Neural cell (in vitro differentiated cells): ENCODE measurements around the gene DDX54. TPM values are rescaled to one million over a fixed set of nuclear protein-coding genes. Genes with fewer than 3 reads are reported as not detected.

Experiments
- H2AFZ ChIP-seq: fragments of 200-600, 300-800 bp; sonication (generic), shearing (Covaris generic); 2 replicates; pipeline ENCODE4 v1.6.0; 2014; ENCODE audit warnings: low read depth, mild to moderate bottlenecking, antibody characterized with exemption, low read length, moderate library complexity
- H3F3A ChIP-seq: fragments of 200-600 bp; shearing (Covaris generic); 2 replicates; pipeline ENCODE4 v1.6.1; 2016; ENCODE audit warnings: mild to moderate bottlenecking, moderate library complexity, mixed read lengths, antibody characterized with exemption, low read length; ENCODE audit not compliant: insufficient read depth, poor library complexity, severe bottlenecking
- H3K27ac ChIP-seq: fragments of 200-600, 300-800 bp; sonication (generic), shearing (Covaris generic); 2 replicates; pipeline ENCODE4 v1.5.1; 2014; ENCODE audit warnings: mild to moderate bottlenecking, low read length, moderate library complexity
- H3K27me3 ChIP-seq: fragments of 300-800, 200-600 bp; sonication (generic), shearing (Covaris generic); 2 replicates; pipeline ENCODE4 v1.6.0; 2014; ENCODE audit warnings: mild to moderate bottlenecking, low read depth, low read length, moderate library complexity; ENCODE audit not compliant: insufficient read depth
- H3K36me3 ChIP-seq: fragments of 300-800, 200-600 bp; sonication (generic), shearing (Covaris generic); 2 replicates; pipeline ENCODE4 v1.5.1; 2014; ENCODE audit warnings: mild to moderate bottlenecking, antibody characterized with exemption, low read length, moderate library complexity; ENCODE audit not compliant: insufficient read depth
- H3K4me2 ChIP-seq: fragments of 300-800, 200-600 bp; sonication (generic), shearing (Covaris generic); 2 replicates; pipeline ENCODE4 v1.6.0; 2014; ENCODE audit warnings: mild to moderate bottlenecking, low read length
- H3K4me3 ChIP-seq: fragments of 300-800, 200-600 bp; sonication (generic), shearing (Covaris generic); 2 replicates; pipeline ENCODE4 v1.5.1; 2014; ENCODE audit warnings: mild to moderate bottlenecking, low read length, moderate library complexity
- H3K79me2 ChIP-seq: fragments of 200-600 bp; shearing (Covaris generic); replicated peaks from 2 replicates; pipeline ENCODE4 v1.6.0; 2014; ENCODE audit warnings: mild to moderate bottlenecking, low read length, moderate library complexity; ENCODE audit not compliant: insufficient read depth
- H3K9ac ChIP-seq: fragments of 300-800, 200-600 bp; sonication (generic), shearing (Covaris generic); 2 replicates; pipeline ENCODE4 v1.6.1; 2016; ENCODE audit warnings: mild to moderate bottlenecking, low read length, mixed read lengths
- H3K9me2 ChIP-seq: fragments of 200-600 bp; shearing (Covaris generic); 2 replicates; pipeline ENCODE4 v1.6.1; 2016; ENCODE audit warnings: mild to moderate bottlenecking, low read length, mixed read lengths; ENCODE audit not compliant: insufficient read depth
- H3K9me3 ChIP-seq: fragments of 200-600, 300-800 bp; sonication (generic), shearing (Covaris generic); 2 replicates; pipeline ENCODE4 v1.6.1; 2016; ENCODE audit warnings: mild to moderate bottlenecking, mixed run types, low read length, moderate library complexity, mixed read lengths
- H4K20me1 ChIP-seq: fragments of 200-600 bp; shearing (Covaris generic); 2 replicates; pipeline ENCODE4 v1.6.1; 2016; ENCODE audit warnings: mild to moderate bottlenecking, mixed run types; ENCODE audit not compliant: insufficient read depth
- EP300 ChIP-seq: fragments of 450-650 bp; conservative IDR thresholded peaks from 2 replicates; pipeline ENCODE4 v1.6.1; 2014; ENCODE audit warnings: antibody characterized with exemption, mild to moderate bottlenecking, moderate library complexity; ENCODE audit not compliant: poor library complexity, severe bottlenecking
- EZH2 ChIP-seq: fragments of 200-600, 300-800 bp; shearing (Covaris generic), sonication (generic); IDR thresholded peaks from 2 replicates; pipeline ENCODE4 v1.6.1; 2014; ENCODE audit warnings: antibody characterized with exemption, low read length, borderline replicate concordance, mild to moderate bottlenecking; ENCODE audit not compliant: insufficient read depth, poor library complexity, severe bottlenecking
- MXI1 ChIP-seq: fragments of 450-650 bp; conservative IDR thresholded peaks from 2 replicates; pipeline ENCODE4 v1.6.1; 2014; ENCODE audit warnings: antibody characterized with exemption, mild to moderate bottlenecking; ENCODE audit not compliant: poor library complexity, severe bottlenecking
- POLR2AphosphoS5 ChIP-seq: IDR thresholded peaks from 2 replicates; pipeline ENCODE4 v1.6.1; 2012
- RAD21 ChIP-seq: fragments of 450-650 bp; conservative IDR thresholded peaks from 2 replicates; pipeline ENCODE4 v1.6.1; 2014; ENCODE audit warnings: antibody characterized with exemption, mild to moderate bottlenecking, moderate library complexity
- SMC3 ChIP-seq: fragments of 450-650 bp; conservative IDR thresholded peaks from 2 replicates; pipeline ENCODE4 v1.6.1; 2014; ENCODE audit warnings: antibody characterized with exemption, mild to moderate bottlenecking, moderate library complexity; ENCODE audit not compliant: poor library complexity
- TAF1 ChIP-seq: IDR thresholded peaks from 2 replicates; pipeline ENCODE4 v1.6.1; 2012; ENCODE audit warnings: low read depth
- polyA plus RNA-seq: library from polyadenylated mRNA; depleted of rRNA; stranded (reverse); fragments of >200 nt; gene quantifications from 2 replicates; pipeline ENCODE4 v1.2.3, GENCODE V29; 2014
- TF ChIP-seq, protein P1 (sequence below): IDR thresholded peaks from 2 replicates; pipeline ENCODE4 v1.6.1; 2012; ENCODE audit warnings: borderline replicate concordance
- TF ChIP-seq, protein P2 (sequence below): fragments of 450-650 bp; IDR thresholded peaks from 2 replicates; pipeline ENCODE4 v1.5.1; 2014; ENCODE audit warnings: antibody characterized with exemption, mild to moderate bottlenecking, moderate library complexity; ENCODE audit not compliant: poor library complexity, severe bottlenecking

Gene DDX54
- polyA plus RNA-seq, 1 donor from 2014 or later, result 63.3 TPM

DNA sequence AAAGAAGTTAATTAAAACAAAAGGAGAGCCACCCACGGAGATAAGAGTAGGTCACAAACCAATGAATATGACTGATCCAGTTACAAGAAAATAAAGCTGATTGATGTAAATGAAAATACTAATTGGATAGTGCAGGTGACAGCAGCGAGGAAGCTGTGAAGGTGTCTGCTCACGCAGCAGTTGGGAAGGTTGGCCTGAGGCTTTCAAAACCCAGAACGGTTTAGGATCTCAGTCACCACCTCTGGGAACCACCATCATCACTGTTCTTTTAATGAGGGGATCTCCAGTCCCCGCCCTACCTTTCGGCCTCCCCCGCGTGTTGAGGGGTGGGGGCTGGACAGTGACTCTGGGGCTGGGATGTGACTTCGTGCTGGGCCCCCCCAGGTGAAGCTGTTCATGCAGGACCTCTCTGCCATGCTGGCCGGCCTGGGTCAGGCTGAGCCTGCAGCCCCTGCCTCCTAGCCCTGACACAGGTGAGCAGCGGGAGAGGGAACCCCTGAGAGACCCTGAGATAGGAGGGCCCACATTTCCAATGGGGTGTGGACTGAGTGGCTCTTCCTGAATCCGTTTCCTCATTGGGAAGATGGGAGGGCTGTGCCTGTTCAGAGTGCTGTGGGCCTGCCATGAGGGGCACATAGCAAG is 27.9 kb downstream of the DDX54 start:
- no peaks in the 10 kb centered on the region for H4K20me1 ChIP-seq
- no peaks in the 10 kb centered on the region for H3K79me2 ChIP-seq

DNA sequence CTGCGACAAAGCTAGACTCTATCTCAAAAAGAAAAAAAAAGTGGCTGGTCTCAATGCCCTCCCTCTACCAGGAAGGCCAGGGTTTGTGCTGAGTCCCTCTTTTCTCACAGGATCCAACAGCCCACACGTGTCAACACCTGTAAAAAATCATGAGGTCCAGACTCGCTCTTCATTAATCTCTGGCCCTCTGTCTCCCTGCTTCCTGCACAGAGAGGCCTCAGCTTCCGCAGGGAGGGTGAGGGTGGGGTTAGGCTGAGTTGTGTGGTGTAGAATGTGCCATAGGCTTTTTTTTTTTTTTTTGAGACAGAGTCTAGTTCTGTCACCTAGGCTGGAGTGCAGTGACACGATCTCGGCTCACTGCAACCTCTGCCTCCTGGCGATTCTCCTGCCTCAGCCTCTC is 29.6 kb downstream of the DDX54 start:
- TF ChIP-seq RAD21 (no peak), EZH2 (no peak), MXI1 (no peak), EP300 (no peak), POLR2AphosphoS5 (no peak), SMC3 (no peak), TAF1 (no peak)
- TF ChIP-seq, protein P1, sequence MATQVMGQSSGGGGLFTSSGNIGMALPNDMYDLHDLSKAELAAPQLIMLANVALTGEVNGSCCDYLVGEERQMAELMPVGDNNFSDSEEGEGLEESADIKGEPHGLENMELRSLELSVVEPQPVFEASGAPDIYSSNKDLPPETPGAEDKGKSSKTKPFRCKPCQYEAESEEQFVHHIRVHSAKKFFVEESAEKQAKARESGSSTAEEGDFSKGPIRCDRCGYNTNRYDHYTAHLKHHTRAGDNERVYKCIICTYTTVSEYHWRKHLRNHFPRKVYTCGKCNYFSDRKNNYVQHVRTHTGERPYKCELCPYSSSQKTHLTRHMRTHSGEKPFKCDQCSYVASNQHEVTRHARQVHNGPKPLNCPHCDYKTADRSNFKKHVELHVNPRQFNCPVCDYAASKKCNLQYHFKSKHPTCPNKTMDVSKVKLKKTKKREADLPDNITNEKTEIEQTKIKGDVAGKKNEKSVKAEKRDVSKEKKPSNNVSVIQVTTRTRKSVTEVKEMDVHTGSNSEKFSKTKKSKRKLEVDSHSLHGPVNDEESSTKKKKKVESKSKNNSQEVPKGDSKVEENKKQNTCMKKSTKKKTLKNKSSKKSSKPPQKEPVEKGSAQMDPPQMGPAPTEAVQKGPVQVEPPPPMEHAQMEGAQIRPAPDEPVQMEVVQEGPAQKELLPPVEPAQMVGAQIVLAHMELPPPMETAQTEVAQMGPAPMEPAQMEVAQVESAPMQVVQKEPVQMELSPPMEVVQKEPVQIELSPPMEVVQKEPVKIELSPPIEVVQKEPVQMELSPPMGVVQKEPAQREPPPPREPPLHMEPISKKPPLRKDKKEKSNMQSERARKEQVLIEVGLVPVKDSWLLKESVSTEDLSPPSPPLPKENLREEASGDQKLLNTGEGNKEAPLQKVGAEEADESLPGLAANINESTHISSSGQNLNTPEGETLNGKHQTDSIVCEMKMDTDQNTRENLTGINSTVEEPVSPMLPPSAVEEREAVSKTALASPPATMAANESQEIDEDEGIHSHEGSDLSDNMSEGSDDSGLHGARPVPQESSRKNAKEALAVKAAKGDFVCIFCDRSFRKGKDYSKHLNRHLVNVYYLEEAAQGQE, result no peak
- TF ChIP-seq, protein P2, sequence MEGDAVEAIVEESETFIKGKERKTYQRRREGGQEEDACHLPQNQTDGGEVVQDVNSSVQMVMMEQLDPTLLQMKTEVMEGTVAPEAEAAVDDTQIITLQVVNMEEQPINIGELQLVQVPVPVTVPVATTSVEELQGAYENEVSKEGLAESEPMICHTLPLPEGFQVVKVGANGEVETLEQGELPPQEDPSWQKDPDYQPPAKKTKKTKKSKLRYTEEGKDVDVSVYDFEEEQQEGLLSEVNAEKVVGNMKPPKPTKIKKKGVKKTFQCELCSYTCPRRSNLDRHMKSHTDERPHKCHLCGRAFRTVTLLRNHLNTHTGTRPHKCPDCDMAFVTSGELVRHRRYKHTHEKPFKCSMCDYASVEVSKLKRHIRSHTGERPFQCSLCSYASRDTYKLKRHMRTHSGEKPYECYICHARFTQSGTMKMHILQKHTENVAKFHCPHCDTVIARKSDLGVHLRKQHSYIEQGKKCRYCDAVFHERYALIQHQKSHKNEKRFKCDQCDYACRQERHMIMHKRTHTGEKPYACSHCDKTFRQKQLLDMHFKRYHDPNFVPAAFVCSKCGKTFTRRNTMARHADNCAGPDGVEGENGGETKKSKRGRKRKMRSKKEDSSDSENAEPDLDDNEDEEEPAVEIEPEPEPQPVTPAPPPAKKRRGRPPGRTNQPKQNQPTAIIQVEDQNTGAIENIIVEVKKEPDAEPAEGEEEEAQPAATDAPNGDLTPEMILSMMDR, result no peak
- H4K20me1 ChIP-seq, result no peaks in the 10 kb centered on the region
- H3K9me3 ChIP-seq, result no peaks in the 10 kb centered on the region
- no peak overlapping the region for H3K9ac ChIP-seq
- no peak overlapping the region for H3K4me2 ChIP-seq
- no peaks in the 10 kb centered on the region for H3K36me3 ChIP-seq
- no peak overlapping the region for H3K4me3 ChIP-seq
- no peaks in the 10 kb centered on the region for H3K9me2 ChIP-seq
- H3K79me2 ChIP-seq, result no peaks in the 10 kb centered on the region
- peaks cover 41% of the 10 kb centered on the region for H3K27me3 ChIP-seq
- no peak overlapping the region for H3K27ac ChIP-seq
- H2AFZ ChIP-seq, result no peak overlapping the region
- no peaks in the 10 kb centered on the region for H3F3A ChIP-seq

More for the DNA sequence above, 27.9 kb downstream of the DDX54 start:
- Histone ChIP-seq H3F3A (no peaks in the 10 kb centered on the region), H3K4me3 (no peak overlapping the region), H3K9me2 (no peaks in the 10 kb centered on the region), H3K9me3 (no peaks in the 10 kb centered on the region), H3K27me3 (peaks cover 37% of the 10 kb centered on the region), H3K4me2 (no peak overlapping the region), H3K27ac (no peak overlapping the region), H3K36me3 (no peaks in the 10 kb centered on the region), H3K9ac (no peak overlapping the region), H2AFZ (no peak overlapping the region)
- TF ChIP-seq EP300 (no peak), SMC3 (no peak), POLR2AphosphoS5 (no peak), RAD21 (no peak), MXI1 (no peak), TAF1 (no peak), EZH2 (no peak)
- TF ChIP-seq, protein P2, result no peak
